Measurements from ENCODE around the gene FAAP100. TPM values are rescaled to one million over a fixed set of nuclear protein-coding genes. Genes with fewer than 3 reads are reported as not detected.
A peak's percentile ranks its signal among the peaks of the same experiment; 100 is the strongest.

The FAAP100 gene
- total RNA-seq, 1 donor from 2014 or later, result 39.8 TPM

- no peak for TF ChIP-seq CTCF (IDR thresholded peaks at IDR 0.05)
- H3K9me3 Mint-ChIP-seq (ENCODE audit: low read depth), result no peaks in the 10 kb centered on the region
- H3K4me1 Mint-ChIP-seq (ENCODE audit: low read depth), result peaks cover 27% of the 10 kb centered on the region
- H3K27me3 Mint-ChIP-seq (ENCODE audit: low read depth), result no peaks in the 10 kb centered on the region
- H3K4me3 Mint-ChIP-seq (ENCODE audit: unreplicated experiment), result peak within 1 kb of the TSS; percentile 96
- peaks cover 38% of the 10 kb centered on the region for H3K36me3 Mint-ChIP-seq (ENCODE audit: low read depth)
- peak; percentile 96 for DNase-seq (ENCODE audit: low spot score)
- H3K27ac Mint-ChIP-seq (ENCODE audit: unreplicated experiment), result peak within 1 kb of the TSS; percentile 93
These were observed 39.4 kb downstream of the FAAP100 start, which contains the start of gene ACTG1 for GRCh38 chr17:81512562-81513371. TSS of gene ACTG1 (minus strand) at chr17:81512799. CDS start at chr17:81512354, 445 bp downstream.

- peak overlapping the region; percentile 91 for H3K27ac Mint-ChIP-seq (ENCODE audit: unreplicated experiment)
- TF ChIP-seq CTCF (IDR thresholded peaks at IDR 0.05), result no peak
- no peaks in the 10 kb centered on the region for H3K27me3 Mint-ChIP-seq (ENCODE audit: low read depth)
- peak; percentile 91 for DNase-seq (ENCODE audit: low spot score)
- peaks cover 38% of the 10 kb centered on the region for H3K36me3 Mint-ChIP-seq (ENCODE audit: low read depth)
- H3K4me3 Mint-ChIP-seq (ENCODE audit: unreplicated experiment), result peak overlapping the region; percentile 96
- no peaks in the 10 kb centered on the region for H3K9me3 Mint-ChIP-seq (ENCODE audit: low read depth)
- H3K4me1 Mint-ChIP-seq (ENCODE audit: low read depth), result peaks cover 26% of the 10 kb centered on the region
These were observed 40.2 kb downstream of the FAAP100 start for GRCh38 chr17:81511804-81512561.

- DNase-seq (ENCODE audit: low spot score), result no peak
- H3K9me3 Mint-ChIP-seq (ENCODE audit: low read depth), result no peaks in the 10 kb centered on the region
- H3K36me3 Mint-ChIP-seq (ENCODE audit: low read depth), result peaks cover 38% of the 10 kb centered on the region
- H3K27me3 Mint-ChIP-seq (ENCODE audit: low read depth), result no peaks in the 10 kb centered on the region
- peak overlapping the region; percentile 91 for H3K27ac Mint-ChIP-seq (ENCODE audit: unreplicated experiment)
- TF ChIP-seq CTCF (IDR thresholded peaks at IDR 0.05), result no peak
- peak overlapping the region; percentile 96 for H3K4me3 Mint-ChIP-seq (ENCODE audit: unreplicated experiment)
- peaks cover 21% of the 10 kb centered on the region for H3K4me1 Mint-ChIP-seq (ENCODE audit: low read depth)
These were observed 40.7 kb downstream of the FAAP100 start for GRCh38 chr17:81511554-81511803.

GRCh38 chr17:81510785-81511553 is 41.2 kb downstream of the FAAP100 start:
- no peaks in the 10 kb centered on the region for H3K9me3 Mint-ChIP-seq (ENCODE audit: low read depth)
- H3K4me1 Mint-ChIP-seq (ENCODE audit: low read depth), result peaks cover 16% of the 10 kb centered on the region
- TF ChIP-seq CTCF (IDR thresholded peaks at IDR 0.05), result peak; percentile 32
- peaks cover 38% of the 10 kb centered on the region for H3K36me3 Mint-ChIP-seq (ENCODE audit: low read depth)
- peak; percentile 91 for DNase-seq (ENCODE audit: low spot score)
- peak overlapping the region; percentile 91 for H3K27ac Mint-ChIP-seq (ENCODE audit: unreplicated experiment)
- H3K4me3 Mint-ChIP-seq (ENCODE audit: unreplicated experiment), result peak overlapping the region; percentile 96
- H3K27me3 Mint-ChIP-seq (ENCODE audit: low read depth), result no peaks in the 10 kb centered on the region

Data from chondrocyte (in vitro differentiated cells).